HEK293 (cell line): ENCODE data around the gene TMEM255B.

Experiments used
- KLF8 ChIP-seq: fragments of 450-650 bp; formaldehyde crosslinking; IDR thresholded peaks from 2 replicates; pipeline ENCODE4 v1.5.1; 2016; ENCODE audit warnings: missing biosample characterization, missing genetic modification characterization
- ZNF16 ChIP-seq: fragments of 450-650 bp; formaldehyde crosslinking; IDR thresholded peaks from 2 replicates; pipeline ENCODE4 v1.5.1; 2016; ENCODE audit warnings: low read depth, missing biosample characterization, missing genetic modification characterization
- ZNF596 ChIP-seq: fragments of 450-650 bp; IDR thresholded peaks from 2 replicates; pipeline ENCODE4 v1.5.0; 2018; ENCODE audit warnings: missing biosample characterization, mild to moderate bottlenecking, missing genetic modification characterization, moderate library complexity
- ZNF747 ChIP-seq: fragments of 450-650 bp; formaldehyde crosslinking; IDR thresholded peaks from 2 replicates; pipeline ENCODE4 v1.5.1; 2016; ENCODE audit warnings: missing biosample characterization, missing genetic modification characterization
- ZNF777 ChIP-seq: fragments of 450-650 bp; formaldehyde crosslinking; IDR thresholded peaks from 2 replicates; pipeline ENCODE4 v1.5.1; 2017; ENCODE audit warnings: missing biosample characterization, missing genetic modification characterization, borderline replicate concordance
- ZSCAN23 ChIP-seq: fragments of 450-650 bp; formaldehyde crosslinking; IDR thresholded peaks from 2 replicates; pipeline ENCODE4 v1.5.1; 2016; ENCODE audit warnings: missing biosample characterization, missing genetic modification characterization
- TF ChIP-seq, protein P1 (sequence below): fragments of 450-650 bp; formaldehyde crosslinking; IDR thresholded peaks from 2 replicates; pipeline ENCODE4 v1.5.1; 2016; ENCODE audit warnings: missing biosample characterization, missing genetic modification characterization
- TF ChIP-seq, protein P2 (sequence below): sonication (generic); formaldehyde crosslinking; IDR thresholded peaks from 2 replicates; pipeline ENCODE4 v1.8.1; 2022; ENCODE audit warnings: mild to moderate bottlenecking, moderate library complexity, missing genetic modification reagents
- TF ChIP-seq, protein P3 (sequence below): fragments of 450-650 bp; formaldehyde crosslinking; IDR thresholded peaks from 2 replicates; pipeline ENCODE4 v1.5.1; 2016; ENCODE audit warnings: missing biosample characterization, missing genetic modification characterization
- TF ChIP-seq, protein P4 (sequence below): fragments of 450-650 bp; formaldehyde crosslinking; IDR thresholded peaks from 2 replicates; pipeline ENCODE4 v1.5.1; 2016; ENCODE audit warnings: missing biosample characterization, missing genetic modification characterization

DNA sequence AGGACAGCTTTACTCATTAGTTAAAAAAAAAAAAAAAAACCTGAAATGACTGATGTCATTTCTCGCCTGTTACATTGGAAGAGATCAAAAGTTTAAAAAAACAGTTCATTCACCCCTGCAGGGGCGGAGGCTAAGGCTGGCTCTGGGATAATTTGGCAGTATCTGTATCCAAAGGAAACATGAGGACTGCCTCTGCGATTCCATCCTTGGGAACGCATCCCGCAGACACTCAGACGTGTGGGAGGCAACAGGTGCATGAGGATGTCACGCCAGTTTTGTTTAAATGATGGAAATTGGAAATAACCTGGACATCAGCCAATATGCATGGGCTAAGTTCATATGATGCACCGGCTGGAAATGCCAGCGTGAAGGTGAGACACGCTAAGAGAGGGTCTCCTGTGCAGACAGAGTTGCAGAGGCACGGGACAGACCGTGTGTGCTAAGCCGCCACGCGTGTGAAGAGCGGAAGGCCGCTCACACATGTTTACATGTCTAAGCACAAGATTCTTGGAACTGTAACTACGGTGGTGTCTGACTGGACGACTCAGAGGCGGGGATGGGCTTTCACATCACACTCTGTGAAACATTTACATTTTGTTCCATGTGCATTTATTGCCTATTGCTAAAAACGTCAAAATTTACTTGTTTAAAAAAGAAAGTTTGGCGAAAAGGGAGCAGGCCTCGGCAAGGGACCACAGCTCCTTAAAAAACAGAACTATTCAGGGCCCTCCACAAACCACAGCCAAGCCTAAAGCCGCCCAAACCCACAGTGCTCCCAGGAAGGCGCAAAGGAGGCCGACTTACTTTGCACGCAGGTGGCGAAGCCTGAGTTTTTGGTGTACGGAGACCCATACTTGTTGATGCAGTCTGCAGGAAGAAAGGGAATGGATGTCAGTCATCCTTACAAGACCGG, 87.0 kb downstream of the TMEM255B start:
- TF ChIP-seq ZNF747 (tag by site-specific recombination) (no peak), KLF8 (no peak), ZNF777 (no peak), ZNF596 (no peak), ZNF16 (tag by site-specific recombination) (no peak), ZSCAN23 (tag by site-specific recombination) (no peak)
- TF ChIP-seq, protein P1, sequence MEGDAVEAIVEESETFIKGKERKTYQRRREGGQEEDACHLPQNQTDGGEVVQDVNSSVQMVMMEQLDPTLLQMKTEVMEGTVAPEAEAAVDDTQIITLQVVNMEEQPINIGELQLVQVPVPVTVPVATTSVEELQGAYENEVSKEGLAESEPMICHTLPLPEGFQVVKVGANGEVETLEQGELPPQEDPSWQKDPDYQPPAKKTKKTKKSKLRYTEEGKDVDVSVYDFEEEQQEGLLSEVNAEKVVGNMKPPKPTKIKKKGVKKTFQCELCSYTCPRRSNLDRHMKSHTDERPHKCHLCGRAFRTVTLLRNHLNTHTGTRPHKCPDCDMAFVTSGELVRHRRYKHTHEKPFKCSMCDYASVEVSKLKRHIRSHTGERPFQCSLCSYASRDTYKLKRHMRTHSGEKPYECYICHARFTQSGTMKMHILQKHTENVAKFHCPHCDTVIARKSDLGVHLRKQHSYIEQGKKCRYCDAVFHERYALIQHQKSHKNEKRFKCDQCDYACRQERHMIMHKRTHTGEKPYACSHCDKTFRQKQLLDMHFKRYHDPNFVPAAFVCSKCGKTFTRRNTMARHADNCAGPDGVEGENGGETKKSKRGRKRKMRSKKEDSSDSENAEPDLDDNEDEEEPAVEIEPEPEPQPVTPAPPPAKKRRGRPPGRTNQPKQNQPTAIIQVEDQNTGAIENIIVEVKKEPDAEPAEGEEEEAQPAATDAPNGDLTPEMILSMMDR (tag by site-specific recombination): no peak
- TF ChIP-seq, protein P2, sequence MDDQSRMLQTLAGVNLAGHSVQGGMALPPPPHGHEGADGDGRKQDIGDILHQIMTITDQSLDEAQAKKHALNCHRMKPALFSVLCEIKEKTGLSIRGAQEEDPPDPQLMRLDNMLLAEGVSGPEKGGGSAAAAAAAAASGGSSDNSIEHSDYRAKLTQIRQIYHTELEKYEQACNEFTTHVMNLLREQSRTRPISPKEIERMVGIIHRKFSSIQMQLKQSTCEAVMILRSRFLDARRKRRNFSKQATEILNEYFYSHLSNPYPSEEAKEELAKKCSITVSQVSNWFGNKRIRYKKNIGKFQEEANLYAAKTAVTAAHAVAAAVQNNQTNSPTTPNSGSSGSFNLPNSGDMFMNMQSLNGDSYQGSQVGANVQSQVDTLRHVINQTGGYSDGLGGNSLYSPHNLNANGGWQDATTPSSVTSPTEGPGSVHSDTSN (CRISPR knock-in tag): no peak
- TF ChIP-seq, protein P3, sequence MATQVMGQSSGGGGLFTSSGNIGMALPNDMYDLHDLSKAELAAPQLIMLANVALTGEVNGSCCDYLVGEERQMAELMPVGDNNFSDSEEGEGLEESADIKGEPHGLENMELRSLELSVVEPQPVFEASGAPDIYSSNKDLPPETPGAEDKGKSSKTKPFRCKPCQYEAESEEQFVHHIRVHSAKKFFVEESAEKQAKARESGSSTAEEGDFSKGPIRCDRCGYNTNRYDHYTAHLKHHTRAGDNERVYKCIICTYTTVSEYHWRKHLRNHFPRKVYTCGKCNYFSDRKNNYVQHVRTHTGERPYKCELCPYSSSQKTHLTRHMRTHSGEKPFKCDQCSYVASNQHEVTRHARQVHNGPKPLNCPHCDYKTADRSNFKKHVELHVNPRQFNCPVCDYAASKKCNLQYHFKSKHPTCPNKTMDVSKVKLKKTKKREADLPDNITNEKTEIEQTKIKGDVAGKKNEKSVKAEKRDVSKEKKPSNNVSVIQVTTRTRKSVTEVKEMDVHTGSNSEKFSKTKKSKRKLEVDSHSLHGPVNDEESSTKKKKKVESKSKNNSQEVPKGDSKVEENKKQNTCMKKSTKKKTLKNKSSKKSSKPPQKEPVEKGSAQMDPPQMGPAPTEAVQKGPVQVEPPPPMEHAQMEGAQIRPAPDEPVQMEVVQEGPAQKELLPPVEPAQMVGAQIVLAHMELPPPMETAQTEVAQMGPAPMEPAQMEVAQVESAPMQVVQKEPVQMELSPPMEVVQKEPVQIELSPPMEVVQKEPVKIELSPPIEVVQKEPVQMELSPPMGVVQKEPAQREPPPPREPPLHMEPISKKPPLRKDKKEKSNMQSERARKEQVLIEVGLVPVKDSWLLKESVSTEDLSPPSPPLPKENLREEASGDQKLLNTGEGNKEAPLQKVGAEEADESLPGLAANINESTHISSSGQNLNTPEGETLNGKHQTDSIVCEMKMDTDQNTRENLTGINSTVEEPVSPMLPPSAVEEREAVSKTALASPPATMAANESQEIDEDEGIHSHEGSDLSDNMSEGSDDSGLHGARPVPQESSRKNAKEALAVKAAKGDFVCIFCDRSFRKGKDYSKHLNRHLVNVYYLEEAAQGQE: no peak
- TF ChIP-seq, protein P4, sequence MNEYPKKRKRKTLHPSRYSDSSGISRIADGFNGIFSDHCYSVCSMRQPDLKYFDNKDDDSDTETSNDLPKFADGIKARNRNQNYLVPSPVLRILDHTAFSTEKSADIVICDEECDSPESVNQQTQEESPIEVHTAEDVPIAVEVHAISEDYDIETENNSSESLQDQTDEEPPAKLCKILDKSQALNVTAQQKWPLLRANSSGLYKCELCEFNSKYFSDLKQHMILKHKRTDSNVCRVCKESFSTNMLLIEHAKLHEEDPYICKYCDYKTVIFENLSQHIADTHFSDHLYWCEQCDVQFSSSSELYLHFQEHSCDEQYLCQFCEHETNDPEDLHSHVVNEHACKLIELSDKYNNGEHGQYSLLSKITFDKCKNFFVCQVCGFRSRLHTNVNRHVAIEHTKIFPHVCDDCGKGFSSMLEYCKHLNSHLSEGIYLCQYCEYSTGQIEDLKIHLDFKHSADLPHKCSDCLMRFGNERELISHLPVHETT (tag by site-specific recombination): no peak
